GM23338 (cell line): ENCODE data around the gene EFHD2.
"Not testable (repeated sequence)": the region's sequence is repeated elsewhere in the genome, so short reads cannot be mapped to it uniquely, and the experiment has no call there.

Experiments used
- EZH2 ChIP-seq: fragments of 200-600 bp; sonication (generic); IDR thresholded peaks from one replicate; pipeline ENCODE4 v1.8.0; 2017; ENCODE audit warnings: antibody characterized with exemption, mild to moderate bottlenecking, low read depth; ENCODE audit not compliant: unreplicated experiment
- JUNB ChIP-seq: IDR thresholded peaks from one replicate; pipeline ENCODE4 v1.6.1; 2016; ENCODE audit warnings: antibody characterized with exemption; ENCODE audit not compliant: unreplicated experiment
- NANOG ChIP-seq: IDR thresholded peaks from 2 replicates; pipeline ENCODE4 v1.6.1; 2016; ENCODE audit warnings: antibody characterized with exemption, borderline replicate concordance
- POLR2AphosphoS5 ChIP-seq: IDR thresholded peaks from 2 replicates; pipeline ENCODE4 v1.6.1; 2016; ENCODE audit warnings: antibody characterized with exemption, low read depth
- STAT1 ChIP-seq: IDR thresholded peaks from one replicate; pipeline ENCODE4 v1.6.1; 2016; ENCODE audit warnings: antibody characterized with exemption; ENCODE audit not compliant: unreplicated experiment
- ZNF331 ChIP-seq: fragments of 250-450 bp; sonication (Bioruptor Pico); IDR thresholded peaks from 2 replicates; pipeline ENCODE4 v1.5.0; 2020; ENCODE audit warnings: low read depth, mild to moderate bottlenecking, moderate library complexity
- TF ChIP-seq, protein P1 (sequence below), 2 experiments: fragments of 200-600 bp in 1 of 2; sonication (generic) in 1 of 2; conservative IDR thresholded peaks; 2 replicates each; pipeline versions ENCODE4 v1.5.1 to v1.6.1; 2016 to 2017; ENCODE audit warnings: antibody characterized with exemption in 2 of 2, low read depth in 2 of 2, mild to moderate bottlenecking in 2 of 2, moderate library complexity in 1 of 2

DNA sequence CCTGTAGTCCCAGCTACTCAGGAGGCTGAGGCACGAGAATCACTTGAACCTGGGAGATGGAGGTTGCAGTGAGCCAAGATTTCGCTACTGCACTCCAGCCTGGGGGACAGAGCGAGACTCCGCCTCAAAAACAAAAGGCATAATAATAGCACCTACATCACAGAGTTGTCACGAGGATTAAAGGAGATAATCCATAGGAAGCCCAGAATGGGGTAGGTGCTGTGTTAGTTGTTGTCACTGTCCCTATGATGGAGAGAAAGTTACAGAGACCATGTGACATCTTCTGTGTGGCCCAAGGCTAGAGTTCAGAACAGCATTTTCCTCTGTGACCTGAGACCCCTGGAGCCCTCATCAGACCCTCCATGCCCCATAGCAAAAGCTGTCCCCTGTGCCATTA, 54.2 kb downstream of the EFHD2 start:
- TF ChIP-seq, protein P1, sequence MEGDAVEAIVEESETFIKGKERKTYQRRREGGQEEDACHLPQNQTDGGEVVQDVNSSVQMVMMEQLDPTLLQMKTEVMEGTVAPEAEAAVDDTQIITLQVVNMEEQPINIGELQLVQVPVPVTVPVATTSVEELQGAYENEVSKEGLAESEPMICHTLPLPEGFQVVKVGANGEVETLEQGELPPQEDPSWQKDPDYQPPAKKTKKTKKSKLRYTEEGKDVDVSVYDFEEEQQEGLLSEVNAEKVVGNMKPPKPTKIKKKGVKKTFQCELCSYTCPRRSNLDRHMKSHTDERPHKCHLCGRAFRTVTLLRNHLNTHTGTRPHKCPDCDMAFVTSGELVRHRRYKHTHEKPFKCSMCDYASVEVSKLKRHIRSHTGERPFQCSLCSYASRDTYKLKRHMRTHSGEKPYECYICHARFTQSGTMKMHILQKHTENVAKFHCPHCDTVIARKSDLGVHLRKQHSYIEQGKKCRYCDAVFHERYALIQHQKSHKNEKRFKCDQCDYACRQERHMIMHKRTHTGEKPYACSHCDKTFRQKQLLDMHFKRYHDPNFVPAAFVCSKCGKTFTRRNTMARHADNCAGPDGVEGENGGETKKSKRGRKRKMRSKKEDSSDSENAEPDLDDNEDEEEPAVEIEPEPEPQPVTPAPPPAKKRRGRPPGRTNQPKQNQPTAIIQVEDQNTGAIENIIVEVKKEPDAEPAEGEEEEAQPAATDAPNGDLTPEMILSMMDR (conservative IDR thresholded peaks at IDR 0.05; ENCODE audit: low read depth in 2 of 2): not testable (repeated sequence)
- not testable (repeated sequence) for TF ChIP-seq EZH2; NANOG; JUNB; STAT1; ZNF331 (CRISPR knock-in tag); POLR2AphosphoS5
